H4 (cell line): ENCODE data around the gene RHO. TPM values are rescaled to one million over a fixed set of nuclear protein-coding genes. Genes with fewer than 3 reads are reported as not detected.

Experiments used
- DNase-seq: peaks from one replicate; pipeline ENCODE4 v3.0.0-alpha.2; 2015; ENCODE audit warnings: low spot score
- total RNA-seq: library from RNA; depleted of rRNA; stranded (reverse); fragments of >200 nt; shearing (Covaris generic); gene quantifications from 2 replicates; pipeline ENCODE4 v1.2.3, GENCODE V29; 2014; rRNA removed

RHO gene
- total RNA-seq, 1 experiment from 2014 or later, result not detected

GRCh38 chr3:129577366-129577765, 48.9 kb downstream of the RHO start:
- no peak for DNase-seq

- DNase-seq, result no peak
These were observed 49.7 kb downstream of the RHO start for GRCh38 chr3:129577925-129578786.

- DNase-seq, result no peak
These were observed 51.6 kb downstream of the RHO start for GRCh38 chr3:129579991-129580390.

GRCh38 chr3:129581623-129582022, 53.2 kb downstream of the RHO start:
- DNase-seq, result no peak

- DNase-seq, result no peak
These were observed 54.4 kb downstream of the RHO start for GRCh38 chr3:129582799-129583198.

GRCh38 chr3:129583289-129583688, 54.9 kb downstream of the RHO start:
- no peak for DNase-seq

GRCh38 chr3:129584631-129585030, 56.2 kb downstream of the RHO start:
- DNase-seq, result no peak

Other genes with a start within 250 kb of the RHO start
- 39.3 and 58.0 TPM in 2 replicates for gene HMCES, start 249.8 kb upstream of the RHO start, total RNA-seq
- gene EFCAB12, start 100.0 kb upstream of the RHO start, total RNA-seq, result 0.06 TPM in 1 of 2 replicates, not detected in the other
- gene MBD4, start 88.7 kb upstream of the RHO start, total RNA-seq, result 35.4 and 40.5 TPM in 2 replicates
- gene IFT122, start 88.4 kb upstream of the RHO start, total RNA-seq, result 12.4 and 23.6 TPM in 2 replicates
- gene H1-8, start 14.5 kb downstream of the RHO start, total RNA-seq, result not detected in 2 replicates
- 40.4 and 65.3 TPM in 2 replicates for gene PLXND1, start 78.0 kb downstream of the RHO start, total RNA-seq